LNCaP clone FGC (cell line): Measurements from ENCODE around the gene SLC15A3.

ENCODE experiments used
- DNase-seq: peaks from one replicate; pipeline ENCODE4 v3.0.0-alpha.2; 2011; ENCODE audit warnings: low read depth
- H3K4me3 ChIP-seq: 2 replicates; pipeline ENCODE4 v1.5.1; 2011; ENCODE audit warnings: mild to moderate bottlenecking, low read depth, low read length, control low read depth
- TF ChIP-seq, protein P1 (sequence below): IDR thresholded peaks from 2 replicates; pipeline ENCODE4 v1.5.1; 2012; ENCODE audit warnings: mild to moderate bottlenecking; ENCODE audit not compliant: control insufficient read depth, insufficient read depth; ENCODE audit errors: extremely low read depth

The SLC15A3 gene

DNA sequence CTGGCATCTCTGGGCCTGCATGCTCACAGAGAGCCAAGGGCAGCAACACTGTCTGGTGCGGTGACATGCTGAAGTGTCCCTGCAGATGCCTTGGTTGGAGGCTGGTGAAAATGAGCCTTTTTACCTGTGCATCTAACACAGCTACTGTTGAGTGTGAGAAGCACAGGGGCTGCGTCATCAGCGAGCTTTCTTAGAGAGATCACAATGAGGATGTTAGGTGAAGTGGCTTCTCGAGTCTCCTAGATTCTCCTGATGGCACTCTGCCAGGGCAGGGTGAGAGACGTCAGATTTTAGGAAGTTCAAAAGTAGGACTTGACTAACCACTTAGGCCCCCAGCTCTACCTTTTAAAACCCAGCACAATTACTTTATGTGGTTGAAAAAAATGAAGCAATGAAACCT lies 3.6 kb upstream of the SLC15A3 start:
- H3K4me3 ChIP-seq = no peak overlapping the region
- DNase-seq = no peak

DNA sequence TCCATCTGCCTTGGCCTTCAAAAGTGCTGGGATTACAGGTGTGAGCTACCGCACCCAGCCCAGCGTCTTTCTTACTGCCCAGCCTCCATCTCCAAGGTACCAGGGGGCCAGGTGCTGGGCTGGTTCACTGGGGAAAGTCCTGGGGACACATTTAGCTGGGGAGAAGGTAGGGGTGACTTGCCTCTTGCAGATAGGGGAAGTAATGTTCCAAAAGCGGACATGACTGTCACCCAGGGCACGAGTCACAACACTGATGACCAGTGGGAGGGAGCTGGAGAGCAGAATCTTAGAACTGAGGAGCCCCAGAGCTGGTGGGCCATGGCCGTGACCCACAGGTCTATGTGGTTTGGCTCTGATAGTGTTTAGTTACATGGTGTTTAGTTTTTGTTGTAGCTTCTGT lies 2.4 kb upstream of the SLC15A3 start:
- no peak overlapping the region for H3K4me3 ChIP-seq
- TF ChIP-seq, protein P1, sequence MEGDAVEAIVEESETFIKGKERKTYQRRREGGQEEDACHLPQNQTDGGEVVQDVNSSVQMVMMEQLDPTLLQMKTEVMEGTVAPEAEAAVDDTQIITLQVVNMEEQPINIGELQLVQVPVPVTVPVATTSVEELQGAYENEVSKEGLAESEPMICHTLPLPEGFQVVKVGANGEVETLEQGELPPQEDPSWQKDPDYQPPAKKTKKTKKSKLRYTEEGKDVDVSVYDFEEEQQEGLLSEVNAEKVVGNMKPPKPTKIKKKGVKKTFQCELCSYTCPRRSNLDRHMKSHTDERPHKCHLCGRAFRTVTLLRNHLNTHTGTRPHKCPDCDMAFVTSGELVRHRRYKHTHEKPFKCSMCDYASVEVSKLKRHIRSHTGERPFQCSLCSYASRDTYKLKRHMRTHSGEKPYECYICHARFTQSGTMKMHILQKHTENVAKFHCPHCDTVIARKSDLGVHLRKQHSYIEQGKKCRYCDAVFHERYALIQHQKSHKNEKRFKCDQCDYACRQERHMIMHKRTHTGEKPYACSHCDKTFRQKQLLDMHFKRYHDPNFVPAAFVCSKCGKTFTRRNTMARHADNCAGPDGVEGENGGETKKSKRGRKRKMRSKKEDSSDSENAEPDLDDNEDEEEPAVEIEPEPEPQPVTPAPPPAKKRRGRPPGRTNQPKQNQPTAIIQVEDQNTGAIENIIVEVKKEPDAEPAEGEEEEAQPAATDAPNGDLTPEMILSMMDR = no peak
- DNase-seq = no peak

More for the DNA sequence above, 3.6 kb upstream of the SLC15A3 start:
- TF ChIP-seq, protein P1 = no peak

GRCh38 chr11:60953781-60954180 lies 1.8 kb upstream of the SLC15A3 start:
- H3K4me3 ChIP-seq = no peak overlapping the region
- no peak for DNase-seq
- TF ChIP-seq, protein P1 = no peak

- TF ChIP-seq, protein P1 = no peak
- H3K4me3 ChIP-seq = no peak overlapping the region
- no peak for DNase-seq
These were observed 780 bp upstream of the SLC15A3 start for GRCh38 chr11:60952742-60953170.

- H3K4me3 ChIP-seq = no peak overlapping the region
- TF ChIP-seq, protein P1 = no peak
- no peak for DNase-seq
These were observed 421 bp downstream of the SLC15A3 start for GRCh38 chr11:60951606-60951903.

DNA sequence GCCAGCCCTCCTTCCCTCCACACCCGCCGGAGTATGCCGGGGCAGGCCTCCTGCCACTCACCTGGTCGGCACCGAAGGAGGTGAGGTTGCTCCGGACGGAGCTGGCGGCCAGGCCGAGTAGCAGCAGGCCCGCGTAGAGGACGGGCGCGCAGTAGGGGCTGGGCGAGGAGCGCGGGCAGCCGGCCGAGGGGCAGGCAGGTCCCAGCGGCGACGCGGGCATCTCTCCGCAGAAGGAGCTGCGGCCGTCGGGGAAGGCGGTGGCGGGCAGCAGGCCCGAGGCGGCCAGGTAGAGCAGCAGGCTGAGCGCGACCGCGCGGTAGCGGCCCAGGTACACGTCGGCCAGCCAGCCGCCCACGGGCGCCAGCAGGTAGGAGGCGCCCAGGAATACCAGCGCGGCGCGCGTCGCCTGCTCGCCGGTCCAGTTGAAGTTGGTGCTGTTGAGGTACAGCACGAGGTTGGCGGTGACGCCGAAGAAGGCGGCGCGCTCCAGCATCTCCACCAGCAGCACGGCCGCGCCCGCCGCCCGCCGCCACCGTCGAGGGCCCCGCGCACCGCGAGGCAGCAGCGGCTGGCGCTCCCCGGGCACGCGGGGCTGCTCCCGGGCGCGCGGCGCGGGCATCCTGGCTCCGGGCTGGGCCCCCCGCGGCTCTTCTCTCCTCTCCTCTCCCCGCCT lies 907 bp downstream of the SLC15A3 start:
- no peak for DNase-seq
- no peak overlapping the region for H3K4me3 ChIP-seq
- TF ChIP-seq, protein P1 = no peak

DNA sequence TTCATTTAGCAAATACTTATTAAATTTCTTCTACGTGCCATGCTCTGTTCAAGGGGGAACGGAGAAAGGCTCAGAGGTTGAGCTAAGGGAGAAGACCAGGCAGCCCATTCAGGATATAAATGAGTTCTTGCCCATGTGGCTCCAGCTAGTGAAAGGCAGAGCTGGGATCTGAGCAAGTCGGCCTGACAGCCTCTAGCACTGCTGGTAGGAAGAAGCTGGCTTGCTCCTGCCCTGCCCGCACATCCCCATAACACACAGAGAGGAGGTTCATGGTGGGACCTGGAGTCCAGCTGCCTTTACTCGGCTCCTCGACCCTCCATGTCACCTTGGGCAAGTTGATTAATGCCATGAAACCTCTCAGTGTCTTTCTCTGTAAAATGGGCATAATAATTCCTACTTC lies 2.0 kb downstream of the SLC15A3 start:
- DNase-seq = no peak
- TF ChIP-seq, protein P1 = no peak
- H3K4me3 ChIP-seq = no peak overlapping the region
